HG03196 (cell line): ENCODE data around the gene STAT5B.
"Not testable (repeated sequence)": the region's sequence is repeated elsewhere in the genome, so short reads cannot be mapped to it uniquely, and the experiment has no call there.

Experiments
- ATAC-seq: cut with Tn5 transposase; IDR thresholded peaks from one replicate; pipeline ENCODE4 v1.9.1; 2021; ENCODE audit not compliant: unreplicated experiment

STAT5B gene

DNA sequence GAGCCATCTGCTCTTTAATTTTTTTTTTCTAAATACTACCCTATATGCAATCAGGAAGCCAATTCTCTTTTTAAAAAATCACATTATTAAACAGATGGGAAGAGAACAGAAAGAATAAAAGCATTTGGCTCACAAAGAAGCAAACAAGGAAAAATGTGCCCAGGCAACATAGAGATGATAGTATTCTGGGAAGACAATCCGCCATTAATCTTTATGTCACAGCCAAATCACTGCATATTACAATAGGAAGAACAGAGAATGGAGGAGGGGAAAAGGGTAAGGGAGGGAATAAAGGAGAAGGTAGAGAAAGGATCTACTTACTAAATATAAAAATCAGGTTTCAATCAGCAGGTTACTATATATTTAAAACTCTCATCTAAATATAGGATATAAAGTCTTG lies 34.3 kb downstream of the STAT5B start:
- ATAC-seq = no peak

- ATAC-seq = not testable (repeated sequence)
Observed at GRCh38 chr17:42240863-42241262, 35.3 kb downstream of the STAT5B start.

GRCh38 chr17:42240201-42240600 lies 36.0 kb downstream of the STAT5B start:
- ATAC-seq = no peak

DNA sequence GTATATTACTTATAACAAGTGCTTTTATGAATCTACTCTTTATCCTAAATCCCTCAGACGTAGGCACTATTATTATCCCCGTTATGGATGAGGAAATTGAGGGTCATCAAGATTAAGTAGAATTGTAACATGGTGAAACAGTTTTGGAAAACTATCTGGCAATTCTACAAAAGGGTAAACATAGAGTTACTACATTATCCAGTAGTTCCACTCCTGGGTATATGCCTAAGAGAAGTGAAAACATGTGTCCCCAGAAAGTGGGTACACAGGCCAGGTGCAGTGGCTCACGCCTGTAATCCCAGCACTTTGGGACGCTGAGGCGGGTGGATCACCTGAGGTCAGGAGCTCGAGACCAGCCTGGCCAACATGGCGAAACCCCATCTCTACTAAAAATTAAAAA lies 36.6 kb downstream of the STAT5B start:
- ATAC-seq = not testable (repeated sequence)

GRCh38 chr17:42236760-42237159 lies 39.4 kb downstream of the STAT5B start:
- no peak for ATAC-seq

DNA sequence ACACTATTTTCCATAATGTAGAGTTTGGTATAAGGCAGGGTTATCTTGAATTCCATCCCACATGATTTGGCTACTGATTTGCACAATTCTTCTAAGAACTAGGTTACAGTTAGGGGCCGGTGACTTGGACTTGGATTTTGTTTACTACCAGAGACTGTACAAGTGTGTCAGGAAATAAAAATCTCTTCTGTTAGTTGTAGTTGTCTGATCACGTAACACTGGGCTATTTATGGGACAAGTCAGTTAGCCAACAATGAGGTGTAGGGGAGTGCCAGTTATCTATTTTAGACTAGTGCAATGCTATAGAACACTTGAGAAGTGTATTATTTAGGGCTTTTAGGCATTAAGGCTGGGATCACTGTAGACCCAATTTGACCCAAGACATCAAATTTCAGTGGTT lies 42.2 kb downstream of the STAT5B start:
- no peak for ATAC-seq

GRCh38 chr17:42233156-42233555 lies 43.0 kb downstream of the STAT5B start:
- ATAC-seq = no peak

- no peak for ATAC-seq
Observed at GRCh38 chr17:42230225-42230624, 46.0 kb downstream of the STAT5B start.

GRCh38 chr17:42227849-42228700 lies 48.1 kb downstream of the STAT5B start:
- ATAC-seq = no peak

- ATAC-seq = no peak
Observed at GRCh38 chr17:42225646-42226045, 50.5 kb downstream of the STAT5B start.

GRCh38 chr17:42224651-42225050 lies 51.5 kb downstream of the STAT5B start:
- ATAC-seq = no peak

DNA sequence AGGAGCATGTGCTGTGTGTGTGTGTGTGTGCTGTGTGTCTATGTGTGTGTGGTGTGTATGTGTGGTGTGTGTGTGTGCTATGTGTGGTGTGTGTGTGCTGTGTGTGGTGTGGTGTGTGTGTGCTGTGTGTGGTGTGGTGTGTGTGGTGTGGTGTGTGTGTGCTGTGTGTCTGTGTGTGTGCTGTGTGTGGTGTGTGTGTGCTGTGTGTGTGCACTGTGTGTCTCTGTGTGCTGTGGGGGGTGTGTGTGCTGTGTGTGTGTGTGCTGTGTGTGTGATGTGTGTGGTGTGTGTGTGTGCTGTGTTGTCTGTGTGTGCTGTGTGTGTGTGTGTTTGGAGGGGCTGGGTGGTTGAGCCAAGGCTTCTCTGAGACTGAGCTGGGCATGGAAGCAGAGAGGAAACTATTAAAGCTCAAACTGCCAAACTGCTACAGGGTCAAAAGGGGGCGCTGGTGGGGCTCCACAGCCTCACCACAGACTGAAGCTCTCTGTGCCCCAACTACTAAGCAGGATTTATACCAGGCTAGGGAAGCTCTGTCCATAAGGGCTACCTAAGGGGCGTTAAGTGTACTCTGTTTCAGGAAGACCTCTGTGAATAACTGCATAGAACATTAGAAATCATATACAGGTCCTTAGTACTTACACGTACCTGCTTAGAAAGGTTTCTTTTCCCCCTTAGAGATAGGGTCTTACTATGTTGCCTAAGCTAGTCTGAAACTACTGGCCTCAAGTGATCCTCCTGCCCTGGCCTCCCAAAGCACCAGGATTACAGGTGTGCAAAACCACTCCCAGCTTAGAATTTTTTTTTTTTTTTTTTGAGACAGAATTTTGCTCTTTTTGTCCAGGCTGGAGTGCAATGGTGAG lies 54.1 kb downstream of the STAT5B start:
- ATAC-seq = no peak

DNA sequence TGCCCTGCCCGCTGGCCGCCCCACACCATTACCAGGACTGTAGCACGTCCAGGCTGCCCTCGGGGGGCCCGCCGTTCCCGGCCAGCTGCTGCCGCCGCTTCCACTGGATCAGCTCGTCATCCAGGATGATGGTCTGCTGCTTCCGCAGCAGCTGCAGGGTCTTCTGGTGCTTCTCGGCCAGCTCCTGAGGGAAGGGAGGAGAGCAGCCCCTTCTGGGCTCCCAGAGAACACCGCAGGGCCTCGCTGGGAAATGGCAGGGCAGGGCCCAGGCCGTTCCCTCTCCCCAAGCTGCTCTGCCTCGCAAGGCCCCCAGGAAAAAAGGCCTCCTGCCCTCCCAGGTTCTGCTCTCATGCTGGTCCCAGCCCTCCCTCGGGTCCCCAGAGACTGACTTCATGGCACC lies 56.9 kb downstream of the STAT5B start:
- ATAC-seq = not testable (repeated sequence)

DNA sequence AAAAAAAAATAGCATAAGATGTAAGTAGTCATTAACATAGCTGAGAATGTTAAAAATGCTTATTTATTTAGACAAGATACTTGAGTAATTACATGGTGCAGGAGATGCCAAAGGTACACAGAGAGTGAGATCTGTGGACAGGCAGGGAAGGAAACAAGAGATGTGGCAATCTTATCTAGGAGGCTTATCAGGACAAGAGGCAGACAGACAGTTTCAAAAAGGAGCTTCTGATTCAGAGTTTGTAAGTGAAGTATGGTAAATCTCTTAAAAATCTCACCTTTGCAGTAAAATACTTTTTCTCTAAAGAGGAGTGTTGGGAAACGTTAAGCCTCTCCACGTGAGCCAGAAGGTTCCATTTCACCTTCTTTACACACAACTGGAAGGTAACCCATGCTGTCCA lies 62.0 kb downstream of the STAT5B start:
- no peak for ATAC-seq

- no peak for ATAC-seq
Observed at GRCh38 chr17:42212382-42212781, 63.8 kb downstream of the STAT5B start.

DNA sequence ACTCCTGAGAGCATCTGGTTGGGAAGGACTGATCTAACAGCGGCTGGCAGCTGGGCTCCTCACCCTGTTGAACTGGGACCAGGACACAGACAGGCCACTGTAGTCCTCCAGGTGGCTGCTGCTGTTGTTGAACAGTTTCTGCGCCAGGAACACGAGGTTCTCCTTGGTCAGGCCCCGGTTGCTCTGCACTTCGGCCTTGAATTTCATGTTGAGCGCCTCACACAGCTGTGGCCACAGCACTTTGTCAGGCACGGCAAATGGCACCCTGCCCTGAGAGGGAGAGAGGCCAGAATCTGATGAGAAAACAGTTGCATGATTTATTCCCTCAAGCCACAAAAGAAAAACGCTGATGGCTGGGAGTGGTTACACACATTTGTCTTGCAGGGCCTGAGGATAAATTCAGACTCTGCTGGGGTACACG lies 64.3 kb downstream of the STAT5B start:
- not testable (repeated sequence) for ATAC-seq

DNA sequence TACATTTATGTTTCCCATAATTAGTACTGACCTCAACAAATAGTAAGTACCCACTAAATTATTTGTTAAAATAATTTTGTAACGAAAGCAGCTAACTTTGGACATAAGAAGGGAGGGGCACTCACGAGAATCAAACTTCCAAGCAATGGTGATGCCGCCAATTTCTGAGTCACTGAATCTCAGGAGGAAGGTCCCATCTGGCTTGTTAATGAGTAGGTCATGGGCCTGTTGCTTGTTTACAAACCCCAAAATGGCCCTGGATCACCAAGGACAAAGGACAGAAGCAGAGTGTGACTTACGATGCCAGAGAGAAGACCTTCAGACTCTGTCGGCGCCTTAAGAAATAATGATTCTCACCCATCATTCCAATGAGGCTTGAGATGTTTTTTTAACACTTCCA lies 66.1 kb downstream of the STAT5B start:
- no peak for ATAC-seq

- not testable (repeated sequence) for ATAC-seq
Observed at GRCh38 chr17:42206153-42206612, 70.0 kb downstream of the STAT5B start.

DNA sequence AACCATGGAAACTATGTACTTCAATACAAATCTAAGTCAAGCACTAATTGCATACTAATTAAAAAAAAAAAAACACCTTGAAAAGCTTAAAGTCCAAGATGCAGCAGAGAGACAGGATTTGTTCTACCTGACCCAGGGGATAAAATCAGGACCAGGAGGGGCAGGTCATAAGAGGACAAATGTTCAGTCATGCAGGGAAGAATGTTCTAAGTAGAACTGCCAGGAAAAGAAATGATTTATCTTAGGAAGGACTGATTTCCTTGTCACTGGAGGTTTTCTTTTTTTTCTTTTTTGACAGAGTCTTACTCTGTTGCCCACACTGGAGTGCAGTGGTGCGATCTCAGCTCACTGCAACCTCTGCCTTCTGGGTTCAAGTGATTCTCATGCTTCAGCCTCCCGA lies 72.8 kb downstream of the STAT5B start:
- no peak for ATAC-seq

DNA sequence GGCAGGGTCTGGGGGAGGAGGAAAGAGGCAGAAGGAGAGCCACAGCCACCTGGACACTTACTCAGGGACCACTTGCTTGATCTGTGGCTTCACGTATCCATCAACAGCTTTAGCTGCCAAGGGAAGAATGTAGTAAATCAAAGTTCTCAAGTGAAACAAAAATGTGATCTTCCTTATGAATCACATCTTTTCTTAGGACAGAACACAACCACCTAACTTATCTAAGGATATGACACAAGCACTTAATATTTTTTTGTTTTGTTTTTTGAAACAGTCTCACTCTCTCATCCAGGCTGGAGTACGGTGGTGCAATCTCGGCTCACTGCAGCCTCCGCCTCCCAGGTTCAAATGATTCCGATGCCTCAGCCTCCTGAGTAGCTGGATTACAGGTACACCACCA lies 73.5 kb downstream of the STAT5B start:
- no peak for ATAC-seq

- no peak for ATAC-seq
Observed at GRCh38 chr17:42202159-42202558, 74.0 kb downstream of the STAT5B start.

- ATAC-seq = no peak
Observed at GRCh38 chr17:42201458-42201772, 74.8 kb downstream of the STAT5B start.
